ENCODE measurements around the gene MET.

The MET gene

DNA sequence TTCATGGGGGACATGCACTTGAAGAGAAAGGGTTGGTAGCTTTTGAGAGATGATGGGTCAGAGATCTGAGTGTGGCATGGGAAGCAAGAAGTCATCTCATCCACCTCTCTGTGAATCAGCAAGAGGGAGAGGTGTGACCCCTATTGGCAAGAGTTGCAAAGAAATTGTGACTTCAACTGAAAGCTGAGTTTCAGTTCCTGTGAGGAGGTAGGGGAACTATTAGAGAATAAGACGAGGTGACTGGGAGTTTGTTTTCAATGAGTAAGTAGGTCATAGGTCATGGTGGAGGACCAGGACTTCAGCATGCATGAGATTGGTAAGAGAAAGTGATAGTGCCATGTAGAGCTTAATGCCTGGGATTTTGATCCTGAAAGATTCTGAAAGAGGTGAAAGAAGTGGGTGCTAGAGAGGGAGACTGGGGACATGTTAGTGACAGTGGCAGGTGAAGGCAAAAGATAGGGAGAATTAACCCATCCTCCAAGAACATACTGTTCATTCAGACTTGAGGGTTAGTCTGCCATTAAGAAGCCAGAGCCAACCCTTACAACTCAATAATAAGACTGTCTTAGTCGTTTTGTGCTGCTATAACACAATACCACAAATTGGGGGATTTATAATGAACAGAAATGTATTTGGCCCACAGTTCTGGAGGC is 114.9 kb downstream of the MET start:
- DNase-seq, result no peak

DNA sequence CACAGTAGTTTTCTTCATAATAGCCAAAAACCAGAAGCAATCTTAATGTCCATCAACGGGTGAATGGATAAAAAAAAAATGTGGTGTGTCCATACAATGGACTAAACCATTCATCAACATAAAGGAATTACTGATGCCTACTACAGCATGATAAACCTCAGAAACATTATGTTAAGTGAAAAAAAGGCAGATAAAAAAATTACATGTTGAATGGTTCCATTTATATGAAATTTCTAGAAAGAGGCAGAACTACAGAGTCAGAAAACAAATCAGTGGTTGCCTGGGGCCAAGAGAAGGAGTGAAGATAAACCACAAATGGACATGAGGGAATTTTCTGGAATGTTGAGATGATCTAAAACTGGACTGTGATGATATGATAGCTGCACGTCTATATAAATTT is 115.9 kb downstream of the MET start:
- DNase-seq, result no peak

DNA sequence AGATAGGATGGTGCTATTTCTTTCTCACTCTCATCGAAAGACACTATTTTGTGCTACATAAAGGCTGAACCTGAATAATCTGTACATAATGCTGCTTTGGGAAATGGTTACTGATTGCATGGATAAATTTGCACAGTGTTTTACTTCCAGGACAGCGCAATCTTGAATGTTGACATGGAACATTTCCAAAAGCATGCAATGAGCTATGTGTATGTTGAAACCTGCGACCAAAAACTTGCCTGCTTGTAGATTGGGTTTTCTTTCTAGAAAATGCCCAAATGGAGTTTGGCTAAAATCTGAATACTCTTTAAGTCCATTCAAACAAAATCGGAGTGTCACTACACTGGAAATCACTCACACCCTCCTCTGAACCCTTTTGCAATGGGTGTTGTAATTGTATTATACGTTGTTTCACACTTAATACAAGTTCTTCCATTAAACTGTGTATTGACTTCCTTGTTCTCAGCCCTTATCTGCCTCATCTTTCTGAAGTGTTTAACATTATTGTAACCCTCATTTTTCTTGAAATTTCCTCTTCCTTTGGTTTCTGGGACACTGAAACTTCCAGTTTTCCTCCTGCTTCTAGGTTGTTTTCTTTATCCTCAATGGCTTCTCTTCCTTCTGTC is 116.7 kb downstream of the MET start:
- DNase-seq, result no peak

- DNase-seq, result no peak
Observed at GRCh38 chr7:116790025-116790424, 118.0 kb downstream of the MET start.

- no peak for DNase-seq
Observed at GRCh38 chr7:116792813-116793212, 120.8 kb downstream of the MET start.

DNA sequence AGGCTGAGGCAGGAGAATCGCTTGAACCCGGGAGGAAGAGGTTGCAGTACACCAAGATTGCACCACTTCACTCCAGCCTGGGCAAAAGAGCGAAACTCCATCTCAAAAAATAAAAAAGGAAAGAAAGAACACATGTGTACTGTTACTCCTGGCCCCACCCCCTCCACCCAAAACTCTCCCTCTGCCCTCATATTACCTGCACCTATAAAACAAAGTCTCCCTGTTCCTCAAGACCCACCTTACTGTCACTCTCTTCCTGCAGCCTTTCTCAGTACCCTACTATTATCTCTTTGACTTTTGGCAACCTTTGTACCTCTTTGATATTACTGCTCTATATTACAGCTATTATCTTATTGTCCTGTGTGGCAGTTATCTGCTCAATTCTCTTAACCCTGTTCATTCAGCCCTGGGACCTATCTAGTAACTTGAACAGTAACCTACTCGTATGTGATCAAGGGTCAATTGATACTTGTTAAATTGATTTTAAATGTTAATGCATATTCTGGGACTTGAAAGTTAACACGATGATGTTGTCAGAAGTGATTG is 121.9 kb downstream of the MET start:
- DNase-seq, result no peak

DNA sequence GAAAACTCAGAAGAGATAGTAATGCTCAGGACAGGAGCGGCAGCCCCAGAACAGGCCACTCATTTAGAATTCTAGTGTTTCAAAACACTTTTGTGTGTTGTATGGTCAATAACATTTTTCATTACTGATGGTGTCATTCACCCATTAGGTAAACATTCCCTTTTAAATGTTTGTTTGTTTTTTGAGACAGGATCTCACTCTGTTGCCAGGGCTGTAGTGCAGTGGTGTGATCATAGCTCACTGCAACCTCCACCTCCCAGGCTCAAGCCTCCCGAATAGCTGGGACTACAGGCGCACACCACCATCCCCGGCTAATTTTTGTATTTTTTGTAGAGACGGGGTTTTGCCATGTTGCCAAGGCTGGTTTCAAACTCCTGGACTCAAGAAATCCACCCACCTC is 124.5 kb downstream of the MET start:
- DNase-seq, result no peak

DNA sequence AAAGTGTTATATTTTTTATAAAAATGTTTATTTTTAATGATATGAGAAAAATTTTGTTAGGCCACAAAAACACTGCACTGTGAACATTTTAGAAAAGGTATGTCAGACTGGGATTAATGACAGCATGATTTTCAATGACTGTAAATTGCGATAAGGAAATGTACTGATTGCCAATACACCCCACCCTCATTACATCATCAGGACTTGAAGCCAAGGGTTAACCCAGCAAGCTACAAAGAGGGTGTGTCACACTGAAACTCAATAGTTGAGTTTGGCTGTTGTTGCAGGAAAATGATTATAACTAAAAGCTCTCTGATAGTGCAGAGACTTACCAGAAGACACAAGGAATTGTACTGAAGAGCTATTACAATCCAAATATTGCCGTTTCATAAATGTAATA is 125.6 kb downstream of the MET start:
- no peak for DNase-seq

DNA sequence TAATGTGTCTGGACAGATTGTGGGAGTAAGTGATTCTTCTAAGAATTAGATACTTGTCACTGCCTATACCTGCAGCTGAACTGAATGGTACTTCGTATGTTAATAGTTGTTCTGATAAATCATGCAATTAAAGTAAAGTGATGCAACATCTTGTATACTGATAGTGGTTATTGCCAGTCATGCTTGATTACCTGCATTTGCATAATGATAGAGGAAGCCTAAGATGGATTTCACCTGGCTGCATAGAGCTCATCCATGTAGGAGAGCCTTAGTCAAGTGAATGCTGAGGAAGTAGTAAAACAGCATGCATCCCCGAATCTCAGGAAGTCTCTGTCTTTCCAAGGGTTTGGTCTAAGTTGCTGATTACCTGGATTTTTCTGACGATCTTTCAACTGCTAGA is 126.2 kb downstream of the MET start:
- no peak for DNase-seq

DNA sequence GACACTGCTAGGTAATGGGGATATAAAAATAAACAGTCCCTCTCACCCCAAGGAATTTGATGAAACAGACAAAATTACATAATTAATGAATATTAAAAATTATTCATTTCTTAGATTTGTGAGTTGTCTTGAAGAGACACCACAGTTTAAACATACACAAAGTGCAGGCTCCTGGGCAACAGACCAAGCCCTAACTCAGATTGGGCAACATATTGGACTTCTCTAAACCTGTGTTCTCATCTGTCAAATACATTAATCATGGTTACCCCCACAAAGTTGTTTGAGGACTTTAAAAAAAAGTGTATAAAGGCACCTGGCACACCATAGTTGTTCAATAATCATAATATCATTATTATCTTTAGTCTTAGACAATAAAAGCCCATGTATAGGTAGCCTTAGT is 127.9 kb downstream of the MET start:
- no peak for DNase-seq

DNA sequence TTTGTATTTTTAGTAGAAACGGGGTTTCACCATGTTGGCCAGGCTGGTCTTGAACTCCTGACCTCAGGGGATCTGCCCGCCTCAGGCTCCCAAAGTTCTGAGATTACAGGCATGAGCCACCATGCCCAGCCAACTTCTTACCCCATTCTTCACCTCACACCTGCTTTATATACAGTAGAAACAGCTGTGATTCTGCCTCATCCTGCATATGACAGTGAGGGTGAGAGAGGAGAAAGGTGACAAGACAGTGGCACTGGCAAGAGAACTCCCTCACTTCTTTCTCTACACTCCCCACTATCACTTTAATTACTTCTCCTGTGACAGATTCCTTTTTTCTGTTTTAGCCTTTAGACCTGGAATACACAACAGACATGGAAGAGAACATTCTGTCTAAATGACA is 128.6 kb downstream of the MET start:
- DNase-seq, result no peak

DNA sequence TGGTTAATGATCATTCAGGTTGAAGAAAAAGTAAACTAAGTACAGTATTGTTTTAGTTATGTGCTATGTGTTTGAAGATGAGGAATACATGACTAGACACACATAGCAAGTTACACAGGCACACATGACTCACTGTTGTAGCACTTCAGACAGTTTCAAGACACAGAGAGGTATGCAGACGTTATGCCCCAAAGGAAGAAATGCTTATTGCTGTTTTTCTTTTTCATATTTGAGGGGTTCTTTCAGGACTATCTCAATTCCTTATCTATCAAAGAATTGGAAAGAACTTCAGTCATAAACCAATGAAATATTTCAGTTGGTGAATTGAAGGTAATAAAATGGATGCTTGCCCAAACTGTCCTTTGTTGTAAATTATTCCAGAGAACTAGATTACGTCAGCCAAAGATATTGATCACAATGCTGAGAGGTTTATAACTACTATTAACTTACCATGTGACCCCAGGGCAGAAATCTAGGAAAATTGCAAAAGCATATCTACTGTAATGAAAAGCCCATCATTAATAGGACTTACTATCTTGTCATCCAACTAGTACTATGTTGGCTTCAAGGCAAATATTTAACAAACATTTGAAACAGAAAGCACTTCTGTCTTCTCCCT is 129.2 kb downstream of the MET start:
- DNase-seq, result no peak

GRCh38 chr7:116802144-116802745 is 130.2 kb downstream of the MET start:
- no peak for DNase-seq

DNA sequence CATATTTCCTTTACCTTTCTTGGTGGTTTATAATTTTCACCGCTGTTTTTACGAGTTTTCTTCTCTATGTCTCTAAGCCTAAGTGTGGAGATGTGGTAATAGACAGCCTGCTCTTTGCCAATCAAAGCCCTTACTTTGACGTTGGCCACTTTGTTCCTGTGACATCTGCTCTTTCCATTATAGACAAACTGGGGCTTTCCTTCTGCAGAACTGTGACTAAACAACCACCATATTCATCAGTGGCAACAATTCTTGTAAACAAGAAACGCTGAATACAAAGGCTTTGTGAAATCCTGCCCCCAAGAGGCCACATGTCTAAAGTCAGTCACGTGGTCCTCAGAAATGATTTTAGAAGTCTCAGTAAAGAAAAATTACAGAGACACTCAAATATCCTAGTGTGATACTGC is 130.8 kb downstream of the MET start:
- no peak for DNase-seq

DNA sequence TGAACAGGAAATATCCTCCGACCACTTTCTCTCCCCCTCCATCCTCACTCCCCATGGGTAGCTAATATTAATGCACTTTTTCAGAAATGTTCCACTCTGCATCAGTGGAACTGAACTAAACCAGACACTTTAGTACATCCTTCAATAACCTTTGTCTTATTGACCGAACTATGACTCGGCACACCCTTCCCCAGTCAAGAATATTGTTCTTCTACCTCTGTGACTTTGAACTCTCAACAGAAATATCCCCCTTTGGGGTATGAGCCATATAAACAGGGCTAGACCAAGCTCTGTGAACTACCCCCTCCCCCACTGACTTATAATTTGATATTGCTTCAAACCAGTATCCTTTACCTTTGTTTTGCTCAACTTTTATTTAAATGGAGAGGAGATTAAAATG is 132.5 kb downstream of the MET start:
- DNase-seq, result no peak

DNA sequence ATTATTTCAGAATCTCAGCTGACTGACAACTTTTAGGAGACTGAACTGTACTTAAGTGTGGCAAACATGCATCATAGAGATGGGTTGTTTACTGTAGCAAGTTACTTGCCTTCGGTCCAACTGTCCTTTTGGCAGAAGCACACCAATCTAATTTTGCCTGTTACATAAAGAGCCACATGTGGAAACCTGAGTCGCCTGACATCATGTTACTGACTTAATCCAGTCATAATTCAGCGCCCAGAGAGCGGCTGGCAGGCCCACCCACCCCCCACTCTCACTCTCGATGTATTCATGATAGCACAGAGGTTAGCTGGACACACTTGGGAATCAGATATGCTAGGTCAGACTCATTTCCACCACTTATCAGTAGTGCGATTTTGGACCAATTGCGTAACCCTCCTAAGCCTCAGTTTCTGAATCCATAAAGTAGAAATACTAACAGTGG is 133.1 kb downstream of the MET start:
- no peak for DNase-seq

DNA sequence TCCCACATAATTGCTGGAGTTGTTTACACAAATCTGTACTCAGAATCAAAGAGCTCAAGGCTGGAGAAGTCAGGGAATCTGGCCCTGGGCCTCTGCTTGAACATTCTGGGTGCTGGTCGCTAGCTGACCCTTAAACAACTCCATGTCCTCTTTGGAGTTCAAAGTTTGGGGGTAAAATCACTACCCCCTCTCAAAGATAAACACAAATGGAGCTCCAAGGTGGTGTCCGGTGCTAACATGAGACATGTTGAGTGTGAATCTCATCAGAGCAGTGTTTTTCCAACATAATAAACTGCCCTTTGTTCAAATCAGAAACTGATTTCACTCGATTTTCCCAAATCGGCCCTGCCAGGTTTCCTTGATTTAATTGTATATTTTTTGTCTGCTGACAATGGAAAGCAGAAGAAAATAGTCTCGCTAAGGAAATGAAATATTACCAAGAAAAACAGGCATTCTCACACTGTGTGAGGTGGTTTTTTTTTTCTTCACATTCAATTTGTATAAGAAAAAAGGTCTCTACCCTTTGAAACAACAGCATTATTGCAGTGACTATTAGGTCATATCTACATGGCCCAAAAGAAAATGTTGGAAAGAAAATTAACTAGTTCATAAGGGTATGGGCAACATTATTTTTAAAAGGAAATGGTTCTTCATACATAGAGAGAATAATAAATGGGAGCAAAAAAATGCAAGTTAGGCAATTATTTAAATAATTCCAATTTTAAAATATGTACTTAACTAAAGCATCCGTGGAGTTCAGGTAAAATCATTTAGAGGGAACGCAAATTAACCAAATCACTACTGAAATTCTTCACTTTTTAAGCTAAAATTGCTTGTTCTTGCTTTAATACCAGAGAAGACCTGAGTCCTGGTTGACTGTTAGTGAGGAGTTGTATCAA is 134.3 kb downstream of the MET start:
- no peak for DNase-seq

GRCh38 chr7:116807011-116807560 is 135.1 kb downstream of the MET start:
- DNase-seq, result no peak

DNA sequence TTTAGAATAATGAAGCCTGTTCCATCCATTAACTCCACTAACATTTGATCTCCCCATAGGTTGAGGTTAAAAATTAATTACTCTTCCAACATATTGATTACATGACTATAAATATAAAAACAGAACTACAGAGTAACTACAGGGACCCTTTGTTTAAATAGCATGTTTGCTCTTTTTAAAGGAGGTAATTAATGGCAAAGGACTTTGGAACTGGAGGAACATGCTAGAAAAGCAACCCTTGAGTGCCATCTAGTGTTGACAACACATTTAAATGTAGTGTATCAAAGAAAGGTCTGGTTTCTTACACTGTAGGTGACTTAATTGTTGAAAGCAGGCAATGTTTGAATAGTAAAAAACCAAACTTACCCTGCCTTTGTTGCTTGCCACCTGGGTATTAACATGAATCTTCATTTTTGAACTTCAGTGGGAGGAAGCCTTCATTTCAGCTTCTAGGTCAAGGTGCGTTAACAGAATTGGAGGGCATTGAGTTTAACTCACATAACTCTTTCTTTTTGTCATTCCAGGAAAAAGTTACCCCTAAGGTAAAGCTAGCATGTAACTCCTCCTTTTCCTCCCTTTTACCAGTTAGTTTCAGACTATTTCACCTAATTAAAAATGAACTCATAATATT is 137.8 kb downstream of the MET start:
- no peak for DNase-seq

DNA sequence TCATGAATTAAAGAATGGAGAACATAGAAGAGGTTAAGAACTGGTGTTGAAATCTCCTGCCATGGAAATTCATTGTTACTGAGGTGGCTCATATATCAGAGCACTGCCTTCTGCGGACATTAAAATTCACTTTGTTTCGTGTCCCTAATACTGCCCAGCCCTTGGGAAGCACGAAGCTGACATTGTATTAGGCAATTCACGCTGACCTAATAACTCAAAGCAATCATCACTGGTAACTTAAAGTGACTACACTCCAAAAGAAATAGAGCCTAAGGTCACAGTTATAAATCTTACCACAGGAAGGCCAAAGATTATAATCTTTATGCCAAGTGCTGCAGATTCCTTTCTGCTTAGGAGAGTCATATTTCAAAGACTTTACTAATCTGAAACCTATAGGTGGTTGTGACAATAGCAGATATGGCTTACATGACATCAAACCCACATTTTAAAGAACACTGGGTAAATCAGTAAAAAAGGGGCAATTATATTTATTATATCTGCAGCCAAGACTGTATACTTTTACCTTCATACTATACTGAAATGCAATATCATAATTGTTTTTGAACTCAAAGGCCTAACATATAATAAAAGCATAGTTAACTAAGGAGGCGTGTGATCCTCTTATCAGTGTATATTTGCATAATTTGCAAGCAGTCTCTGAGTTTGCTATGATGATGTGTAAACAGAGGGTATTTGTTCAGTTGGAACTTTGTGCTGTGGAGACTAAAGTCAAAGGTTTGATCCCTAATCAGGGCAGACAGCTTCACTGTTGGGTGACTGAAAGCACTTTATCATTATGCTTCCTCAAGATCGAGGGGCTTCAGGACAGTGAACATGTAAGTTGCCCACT is 138.5 kb downstream of the MET start:
- no peak for DNase-seq

GRCh38 chr7:116811768-116812167 is 139.8 kb downstream of the MET start:
- no peak for DNase-seq

Measured in T-helper 9 cell (primary cell).